Endothelial cell of umbilical vein (primary cell): ENCODE data around the gene GTSE1.

Source experiments
- EZH2 ChIP-seq: IDR thresholded peaks from 2 replicates; pipeline ENCODE4 v1.6.1; 2012; ENCODE audit warnings: borderline replicate concordance, low read depth, mild to moderate bottlenecking, moderate library complexity, low read length, inconsistent platforms; ENCODE audit not compliant: severe bottlenecking
- FOS ChIP-seq: IDR thresholded peaks from 2 replicates; pipeline ENCODE4 v1.6.1; 2011; ENCODE audit warnings: mild to moderate bottlenecking, low read length, moderate library complexity, borderline replicate concordance; ENCODE audit not compliant: insufficient read depth
- MYC ChIP-seq: IDR thresholded peaks from one replicate; pipeline ENCODE4 v1.6.1; 2011; ENCODE audit warnings: mild to moderate bottlenecking, low read depth, low read length
- TF ChIP-seq, protein P1 (sequence below), 2 donors: IDR thresholded peaks; 1 replicate in 1 of 2; 2 replicates in 1 of 2; pipeline ENCODE4 v1.5.1; 2011; ENCODE audit warnings: low read length in 2 of 2, mild to moderate bottlenecking in 2 of 2, moderate library complexity in 2 of 2, control low read depth in 1 of 2, inconsistent platforms in 1 of 2, low read depth in 1 of 2; ENCODE audit not compliant: insufficient read depth in 1 of 2; ENCODE audit errors: extremely low read depth in 1 of 2

DNA sequence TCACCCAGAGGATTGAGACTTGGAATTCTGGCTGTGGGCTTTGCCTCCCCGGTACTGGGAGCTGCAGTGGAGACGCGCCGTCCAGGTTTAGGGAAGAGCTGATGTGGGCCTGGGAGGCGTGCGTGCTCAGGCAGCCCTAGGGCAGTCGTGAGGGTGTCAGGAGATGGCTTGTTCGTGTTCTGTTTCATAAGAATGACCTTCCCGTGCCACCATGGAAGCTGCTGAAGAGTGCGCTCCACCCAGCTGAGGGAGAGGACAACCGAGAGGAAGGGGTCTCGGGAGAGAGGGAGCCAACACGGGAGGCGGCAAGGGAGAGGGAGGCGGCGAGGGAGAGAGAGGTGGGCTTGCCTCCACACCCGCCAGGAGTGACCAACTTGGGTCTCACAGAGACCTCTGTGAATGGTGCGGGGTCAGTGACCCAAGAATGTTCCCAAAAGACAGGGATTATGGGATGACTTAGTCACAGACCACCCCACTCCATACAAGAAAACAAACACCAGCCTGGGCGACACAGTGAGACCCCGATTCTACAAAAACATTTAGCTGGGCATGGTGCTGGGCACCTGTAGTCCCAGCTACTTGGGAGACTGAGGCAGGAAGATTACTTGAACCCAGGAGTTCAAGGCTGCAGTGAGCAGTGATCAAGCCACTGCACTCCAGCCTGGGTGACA lies 24.2 kb downstream of the GTSE1 start:
- no peak for TF ChIP-seq EZH2
- TF ChIP-seq, protein P1, sequence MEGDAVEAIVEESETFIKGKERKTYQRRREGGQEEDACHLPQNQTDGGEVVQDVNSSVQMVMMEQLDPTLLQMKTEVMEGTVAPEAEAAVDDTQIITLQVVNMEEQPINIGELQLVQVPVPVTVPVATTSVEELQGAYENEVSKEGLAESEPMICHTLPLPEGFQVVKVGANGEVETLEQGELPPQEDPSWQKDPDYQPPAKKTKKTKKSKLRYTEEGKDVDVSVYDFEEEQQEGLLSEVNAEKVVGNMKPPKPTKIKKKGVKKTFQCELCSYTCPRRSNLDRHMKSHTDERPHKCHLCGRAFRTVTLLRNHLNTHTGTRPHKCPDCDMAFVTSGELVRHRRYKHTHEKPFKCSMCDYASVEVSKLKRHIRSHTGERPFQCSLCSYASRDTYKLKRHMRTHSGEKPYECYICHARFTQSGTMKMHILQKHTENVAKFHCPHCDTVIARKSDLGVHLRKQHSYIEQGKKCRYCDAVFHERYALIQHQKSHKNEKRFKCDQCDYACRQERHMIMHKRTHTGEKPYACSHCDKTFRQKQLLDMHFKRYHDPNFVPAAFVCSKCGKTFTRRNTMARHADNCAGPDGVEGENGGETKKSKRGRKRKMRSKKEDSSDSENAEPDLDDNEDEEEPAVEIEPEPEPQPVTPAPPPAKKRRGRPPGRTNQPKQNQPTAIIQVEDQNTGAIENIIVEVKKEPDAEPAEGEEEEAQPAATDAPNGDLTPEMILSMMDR (IDR thresholded peaks at IDR 0.05; ENCODE audit: extremely low read depth in 1 of 2, insufficient read depth in 1 of 2, low read depth in 1 of 2, low read length in 2 of 2) = no peak
- TF ChIP-seq FOS = no peak
- no peak for TF ChIP-seq MYC
